HL-60 (cell line): ENCODE results near the gene MAPK11.
A peak's percentile ranks its signal among the peaks of the same experiment; 100 is the strongest.

Experiments
- DNase-seq, 2 experiments: peaks; one replicate each; pipeline ENCODE4 v3.0.0-alpha.2; 2010 to 2020; ENCODE audit warnings: low read depth in 1 of 2, low spot score in 1 of 2
- H3K27ac ChIP-seq: fragments of 250-450 bp; sonication (Bioruptor Pico); replicated peaks from 2 replicates; pipeline ENCODE4 v1.5.1; 2020; ENCODE audit warnings: mild to moderate bottlenecking, moderate library complexity
- H3K27me3 ChIP-seq: fragments of 250-450 bp; sonication (Bioruptor Pico); 2 replicates; pipeline ENCODE4 v1.5.1; 2021; ENCODE audit warnings: mild to moderate bottlenecking, moderate library complexity; ENCODE audit not compliant: insufficient read depth, poor library complexity, severe bottlenecking
- H3K4me3 ChIP-seq: replicated peaks from 2 replicates; pipeline ENCODE4 v1.5.1; 2011; ENCODE audit warnings: mild to moderate bottlenecking, control low read depth, low read length; ENCODE audit not compliant: insufficient read depth
- GABPA ChIP-seq: IDR thresholded peaks from 2 replicates; pipeline ENCODE4 v1.6.1; 2012; ENCODE audit warnings: low read depth
- POLR2AphosphoS5 ChIP-seq: IDR thresholded peaks from 2 replicates; pipeline ENCODE4 v1.6.1; 2012; ENCODE audit warnings: low read depth
- SPI1 ChIP-seq: IDR thresholded peaks from 2 replicates; pipeline ENCODE4 v1.6.1; 2012; ENCODE audit warnings: low read depth, mild to moderate bottlenecking, borderline replicate concordance
- TF ChIP-seq, protein P1 (sequence below): IDR thresholded peaks from one replicate; pipeline ENCODE4 v1.5.1; 2011; ENCODE audit warnings: low read length, control low read depth, inconsistent platforms; ENCODE audit not compliant: insufficient read depth
- TF ChIP-seq, protein P2 (sequence below): IDR thresholded peaks from 2 replicates; pipeline ENCODE4 v1.6.1; 2012; ENCODE audit warnings: low read depth; ENCODE audit not compliant: insufficient replicate concordance

The MAPK11 gene

DNA sequence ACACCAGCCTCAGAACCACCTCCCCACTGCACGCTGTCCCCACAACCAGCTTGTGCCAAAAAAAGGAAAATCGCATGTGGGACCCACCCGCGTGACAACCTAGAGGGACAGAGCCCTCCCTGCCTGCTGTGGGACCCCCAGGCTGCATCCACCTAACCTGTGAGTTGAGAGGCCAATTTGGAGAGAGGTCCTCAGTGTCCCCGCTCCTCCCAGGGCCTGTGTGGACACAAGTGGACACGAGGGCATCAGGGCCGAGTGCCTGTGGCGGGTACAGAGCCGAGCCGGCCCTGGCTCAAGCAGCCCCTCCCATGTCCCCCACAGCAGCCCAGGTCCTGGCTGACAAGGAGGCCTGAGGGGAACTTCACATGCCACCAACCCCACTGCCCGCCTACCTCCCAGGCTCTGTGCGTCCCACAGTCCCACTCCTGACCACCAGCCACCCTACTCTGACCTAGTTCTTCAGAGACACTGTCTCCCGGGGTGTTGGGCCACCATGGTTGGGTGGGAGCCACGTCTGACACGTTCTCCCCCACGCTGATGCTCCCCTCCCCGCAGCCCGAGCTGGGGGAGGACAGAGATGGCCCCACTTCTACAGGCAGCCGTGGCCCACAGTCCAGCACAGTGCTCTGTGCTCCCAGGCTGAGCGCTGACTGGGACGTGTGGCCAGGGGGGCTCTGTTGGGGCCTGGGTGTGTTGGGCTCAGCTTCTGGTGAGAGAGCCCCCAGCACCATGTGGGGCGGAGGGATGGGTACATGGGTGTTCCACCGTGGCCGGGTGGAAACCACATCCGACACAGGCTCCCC lies 50.2 kb downstream of the MAPK11 start:
- TF ChIP-seq POLR2AphosphoS5: no peak; the same call in 1 of the 2 replicates
- TF ChIP-seq, protein P1, sequence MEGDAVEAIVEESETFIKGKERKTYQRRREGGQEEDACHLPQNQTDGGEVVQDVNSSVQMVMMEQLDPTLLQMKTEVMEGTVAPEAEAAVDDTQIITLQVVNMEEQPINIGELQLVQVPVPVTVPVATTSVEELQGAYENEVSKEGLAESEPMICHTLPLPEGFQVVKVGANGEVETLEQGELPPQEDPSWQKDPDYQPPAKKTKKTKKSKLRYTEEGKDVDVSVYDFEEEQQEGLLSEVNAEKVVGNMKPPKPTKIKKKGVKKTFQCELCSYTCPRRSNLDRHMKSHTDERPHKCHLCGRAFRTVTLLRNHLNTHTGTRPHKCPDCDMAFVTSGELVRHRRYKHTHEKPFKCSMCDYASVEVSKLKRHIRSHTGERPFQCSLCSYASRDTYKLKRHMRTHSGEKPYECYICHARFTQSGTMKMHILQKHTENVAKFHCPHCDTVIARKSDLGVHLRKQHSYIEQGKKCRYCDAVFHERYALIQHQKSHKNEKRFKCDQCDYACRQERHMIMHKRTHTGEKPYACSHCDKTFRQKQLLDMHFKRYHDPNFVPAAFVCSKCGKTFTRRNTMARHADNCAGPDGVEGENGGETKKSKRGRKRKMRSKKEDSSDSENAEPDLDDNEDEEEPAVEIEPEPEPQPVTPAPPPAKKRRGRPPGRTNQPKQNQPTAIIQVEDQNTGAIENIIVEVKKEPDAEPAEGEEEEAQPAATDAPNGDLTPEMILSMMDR: no peak
- no peak for TF ChIP-seq GABPA
- TF ChIP-seq SPI1: no peak
- TF ChIP-seq, protein P2, sequence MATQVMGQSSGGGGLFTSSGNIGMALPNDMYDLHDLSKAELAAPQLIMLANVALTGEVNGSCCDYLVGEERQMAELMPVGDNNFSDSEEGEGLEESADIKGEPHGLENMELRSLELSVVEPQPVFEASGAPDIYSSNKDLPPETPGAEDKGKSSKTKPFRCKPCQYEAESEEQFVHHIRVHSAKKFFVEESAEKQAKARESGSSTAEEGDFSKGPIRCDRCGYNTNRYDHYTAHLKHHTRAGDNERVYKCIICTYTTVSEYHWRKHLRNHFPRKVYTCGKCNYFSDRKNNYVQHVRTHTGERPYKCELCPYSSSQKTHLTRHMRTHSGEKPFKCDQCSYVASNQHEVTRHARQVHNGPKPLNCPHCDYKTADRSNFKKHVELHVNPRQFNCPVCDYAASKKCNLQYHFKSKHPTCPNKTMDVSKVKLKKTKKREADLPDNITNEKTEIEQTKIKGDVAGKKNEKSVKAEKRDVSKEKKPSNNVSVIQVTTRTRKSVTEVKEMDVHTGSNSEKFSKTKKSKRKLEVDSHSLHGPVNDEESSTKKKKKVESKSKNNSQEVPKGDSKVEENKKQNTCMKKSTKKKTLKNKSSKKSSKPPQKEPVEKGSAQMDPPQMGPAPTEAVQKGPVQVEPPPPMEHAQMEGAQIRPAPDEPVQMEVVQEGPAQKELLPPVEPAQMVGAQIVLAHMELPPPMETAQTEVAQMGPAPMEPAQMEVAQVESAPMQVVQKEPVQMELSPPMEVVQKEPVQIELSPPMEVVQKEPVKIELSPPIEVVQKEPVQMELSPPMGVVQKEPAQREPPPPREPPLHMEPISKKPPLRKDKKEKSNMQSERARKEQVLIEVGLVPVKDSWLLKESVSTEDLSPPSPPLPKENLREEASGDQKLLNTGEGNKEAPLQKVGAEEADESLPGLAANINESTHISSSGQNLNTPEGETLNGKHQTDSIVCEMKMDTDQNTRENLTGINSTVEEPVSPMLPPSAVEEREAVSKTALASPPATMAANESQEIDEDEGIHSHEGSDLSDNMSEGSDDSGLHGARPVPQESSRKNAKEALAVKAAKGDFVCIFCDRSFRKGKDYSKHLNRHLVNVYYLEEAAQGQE: no peak
- DNase-seq: no peak
- Histone ChIP-seq H3K27me3 (no peaks in the 10 kb centered on the region), H3K27ac (peak overlapping the region; percentile 23), H3K4me3 (no peak overlapping the region)

DNA sequence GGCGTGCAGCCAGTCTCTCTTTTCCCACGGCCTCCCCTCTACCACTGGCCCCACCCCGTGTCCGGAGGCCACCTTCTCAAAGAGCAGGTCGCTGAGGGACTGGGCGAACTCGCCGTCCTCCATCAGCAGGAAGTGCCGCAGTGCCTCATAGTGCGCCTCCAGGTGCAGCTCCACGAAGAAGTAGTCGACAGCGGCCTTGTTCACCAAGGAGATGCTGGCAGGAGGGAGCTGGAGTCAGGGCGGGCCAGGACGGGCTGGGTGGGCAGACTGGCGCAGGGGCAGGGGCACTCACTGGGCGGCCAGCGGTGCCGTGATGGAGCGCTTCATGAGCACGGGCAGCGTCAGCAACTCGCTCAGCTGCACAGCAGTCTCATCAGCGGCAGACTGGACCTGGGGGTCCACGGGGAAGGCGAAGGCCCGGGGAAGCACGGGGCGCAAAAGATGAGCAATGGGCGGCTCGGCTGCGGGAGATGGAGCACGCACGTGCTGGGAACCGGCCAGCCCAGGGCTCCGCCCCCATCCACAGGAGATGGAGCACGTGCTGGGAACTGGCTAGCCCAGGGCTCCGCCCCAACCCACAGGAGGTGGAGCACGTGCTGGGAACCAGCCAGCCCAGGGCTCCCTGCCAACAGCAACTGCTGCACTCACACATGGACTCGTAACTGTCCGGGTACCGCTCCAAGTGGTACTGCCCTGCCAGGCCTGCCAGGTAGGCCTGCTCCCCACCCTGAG lies 51.0 kb downstream of the MAPK11 start:
- peak; percentile 66 to 81 for DNase-seq
- Histone ChIP-seq H3K4me3 (no peak overlapping the region), H3K27ac (peak overlapping the region; percentile 23), H3K27me3 (no peaks in the 10 kb centered on the region)
- TF ChIP-seq, protein P1: no peak
- peak; percentile 63; the same call in 1 of the 2 replicates for TF ChIP-seq POLR2AphosphoS5

DNA sequence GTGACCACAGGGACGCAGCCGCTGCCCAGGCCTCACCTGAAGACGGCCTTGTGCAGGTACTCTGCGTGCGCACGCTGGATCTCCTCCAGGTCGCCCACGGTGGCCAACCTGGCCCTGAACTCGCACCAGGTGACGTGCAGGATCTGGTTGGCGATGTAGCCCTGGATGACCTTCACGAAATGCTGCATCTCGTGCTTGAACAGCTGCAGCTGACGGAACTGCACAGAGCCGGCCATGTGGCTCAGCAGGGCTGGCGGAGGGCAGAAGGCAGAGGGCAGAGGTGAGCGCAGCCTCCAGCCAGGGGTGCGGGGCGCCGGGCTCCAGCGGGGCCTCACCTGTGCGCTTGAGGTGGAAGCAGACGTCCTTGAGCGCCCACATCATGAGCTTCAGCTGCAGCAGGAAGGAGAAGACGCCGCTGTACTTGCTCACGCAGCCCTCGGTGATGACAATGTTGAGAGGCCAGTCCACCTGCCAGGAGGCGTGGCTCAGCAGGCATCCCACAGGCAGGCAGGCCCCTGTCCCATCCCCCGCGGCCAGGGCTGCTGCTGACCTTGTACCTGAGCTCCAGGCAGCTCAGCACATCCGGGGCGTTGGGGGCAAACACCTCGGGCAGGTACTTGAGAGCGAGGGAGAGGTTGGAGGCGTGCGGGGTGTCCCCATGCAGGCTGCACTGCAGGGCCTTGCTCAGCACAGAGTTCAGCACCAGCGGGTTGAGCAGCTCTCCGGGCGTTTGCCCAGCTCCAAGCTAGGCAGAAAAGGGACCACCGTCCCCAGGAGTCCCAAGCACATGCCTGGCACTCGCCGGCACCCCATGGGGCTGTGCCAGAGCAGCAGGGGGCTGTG lies 51.8 kb downstream of the MAPK11 start:
- H3K27me3 ChIP-seq: no peaks in the 10 kb centered on the region
- H3K27ac ChIP-seq: no peak overlapping the region
- TF ChIP-seq GABPA: no peak
- no peak for TF ChIP-seq POLR2AphosphoS5
- no peak for TF ChIP-seq SPI1
- TF ChIP-seq, protein P1: no peak
- TF ChIP-seq, protein P2: no peak
- no peak for DNase-seq
- no peak overlapping the region for H3K4me3 ChIP-seq
